Neural cell (in vitro differentiated cells): Measurements from ENCODE around the gene FCRLA. TPM values are rescaled to one million over a fixed set of nuclear protein-coding genes. Genes with fewer than 3 reads are reported as not detected.

ENCODE experiments used
- H2AFZ ChIP-seq: fragments of 200-600, 300-800 bp; sonication (generic), shearing (Covaris generic); 2 replicates; pipeline ENCODE4 v1.6.0; 2014; ENCODE audit warnings: low read depth, mild to moderate bottlenecking, antibody characterized with exemption, low read length, moderate library complexity
- H3F3A ChIP-seq: fragments of 200-600 bp; shearing (Covaris generic); 2 replicates; pipeline ENCODE4 v1.6.1; 2016; ENCODE audit warnings: mild to moderate bottlenecking, moderate library complexity, mixed read lengths, antibody characterized with exemption, low read length; ENCODE audit not compliant: insufficient read depth, poor library complexity, severe bottlenecking
- H3K27ac ChIP-seq: fragments of 200-600, 300-800 bp; sonication (generic), shearing (Covaris generic); 2 replicates; pipeline ENCODE4 v1.5.1; 2014; ENCODE audit warnings: mild to moderate bottlenecking, low read length, moderate library complexity
- H3K27me3 ChIP-seq: fragments of 300-800, 200-600 bp; sonication (generic), shearing (Covaris generic); 2 replicates; pipeline ENCODE4 v1.6.0; 2014; ENCODE audit warnings: mild to moderate bottlenecking, low read depth, low read length, moderate library complexity; ENCODE audit not compliant: insufficient read depth
- H3K36me3 ChIP-seq: fragments of 300-800, 200-600 bp; sonication (generic), shearing (Covaris generic); 2 replicates; pipeline ENCODE4 v1.5.1; 2014; ENCODE audit warnings: mild to moderate bottlenecking, antibody characterized with exemption, low read length, moderate library complexity; ENCODE audit not compliant: insufficient read depth
- H3K4me2 ChIP-seq: fragments of 300-800, 200-600 bp; sonication (generic), shearing (Covaris generic); 2 replicates; pipeline ENCODE4 v1.6.0; 2014; ENCODE audit warnings: mild to moderate bottlenecking, low read length
- H3K4me3 ChIP-seq: fragments of 300-800, 200-600 bp; sonication (generic), shearing (Covaris generic); 2 replicates; pipeline ENCODE4 v1.5.1; 2014; ENCODE audit warnings: mild to moderate bottlenecking, low read length, moderate library complexity
- H3K79me2 ChIP-seq: fragments of 200-600 bp; shearing (Covaris generic); replicated peaks from 2 replicates; pipeline ENCODE4 v1.6.0; 2014; ENCODE audit warnings: mild to moderate bottlenecking, low read length, moderate library complexity; ENCODE audit not compliant: insufficient read depth
- H3K9ac ChIP-seq: fragments of 300-800, 200-600 bp; sonication (generic), shearing (Covaris generic); 2 replicates; pipeline ENCODE4 v1.6.1; 2016; ENCODE audit warnings: mild to moderate bottlenecking, low read length, mixed read lengths
- H3K9me2 ChIP-seq: fragments of 200-600 bp; shearing (Covaris generic); 2 replicates; pipeline ENCODE4 v1.6.1; 2016; ENCODE audit warnings: mild to moderate bottlenecking, low read length, mixed read lengths; ENCODE audit not compliant: insufficient read depth
- H3K9me3 ChIP-seq: fragments of 200-600, 300-800 bp; sonication (generic), shearing (Covaris generic); 2 replicates; pipeline ENCODE4 v1.6.1; 2016; ENCODE audit warnings: mild to moderate bottlenecking, mixed run types, low read length, moderate library complexity, mixed read lengths
- H4K20me1 ChIP-seq: fragments of 200-600 bp; shearing (Covaris generic); 2 replicates; pipeline ENCODE4 v1.6.1; 2016; ENCODE audit warnings: mild to moderate bottlenecking, mixed run types; ENCODE audit not compliant: insufficient read depth
- EP300 ChIP-seq: fragments of 450-650 bp; conservative IDR thresholded peaks from 2 replicates; pipeline ENCODE4 v1.6.1; 2014; ENCODE audit warnings: antibody characterized with exemption, mild to moderate bottlenecking, moderate library complexity; ENCODE audit not compliant: poor library complexity, severe bottlenecking
- EZH2 ChIP-seq: fragments of 200-600, 300-800 bp; shearing (Covaris generic), sonication (generic); IDR thresholded peaks from 2 replicates; pipeline ENCODE4 v1.6.1; 2014; ENCODE audit warnings: antibody characterized with exemption, low read length, borderline replicate concordance, mild to moderate bottlenecking; ENCODE audit not compliant: insufficient read depth, poor library complexity, severe bottlenecking
- MXI1 ChIP-seq: fragments of 450-650 bp; conservative IDR thresholded peaks from 2 replicates; pipeline ENCODE4 v1.6.1; 2014; ENCODE audit warnings: antibody characterized with exemption, mild to moderate bottlenecking; ENCODE audit not compliant: poor library complexity, severe bottlenecking
- POLR2AphosphoS5 ChIP-seq: IDR thresholded peaks from 2 replicates; pipeline ENCODE4 v1.6.1; 2012
- RAD21 ChIP-seq: fragments of 450-650 bp; conservative IDR thresholded peaks from 2 replicates; pipeline ENCODE4 v1.6.1; 2014; ENCODE audit warnings: antibody characterized with exemption, mild to moderate bottlenecking, moderate library complexity
- SMC3 ChIP-seq: fragments of 450-650 bp; conservative IDR thresholded peaks from 2 replicates; pipeline ENCODE4 v1.6.1; 2014; ENCODE audit warnings: antibody characterized with exemption, mild to moderate bottlenecking, moderate library complexity; ENCODE audit not compliant: poor library complexity
- TAF1 ChIP-seq: IDR thresholded peaks from 2 replicates; pipeline ENCODE4 v1.6.1; 2012; ENCODE audit warnings: low read depth
- polyA plus RNA-seq: library from polyadenylated mRNA; depleted of rRNA; stranded (reverse); fragments of >200 nt; gene quantifications from 2 replicates; pipeline ENCODE4 v1.2.3, GENCODE V29; 2014
- TF ChIP-seq, protein P1 (sequence below): fragments of 450-650 bp; IDR thresholded peaks from 2 replicates; pipeline ENCODE4 v1.5.1; 2014; ENCODE audit warnings: antibody characterized with exemption, mild to moderate bottlenecking, moderate library complexity; ENCODE audit not compliant: poor library complexity, severe bottlenecking
- TF ChIP-seq, protein P2 (sequence below): IDR thresholded peaks from 2 replicates; pipeline ENCODE4 v1.6.1; 2012; ENCODE audit warnings: borderline replicate concordance

FCRLA gene
- polyA plus RNA-seq, 1 donor from 2014 or later: not detected

DNA sequence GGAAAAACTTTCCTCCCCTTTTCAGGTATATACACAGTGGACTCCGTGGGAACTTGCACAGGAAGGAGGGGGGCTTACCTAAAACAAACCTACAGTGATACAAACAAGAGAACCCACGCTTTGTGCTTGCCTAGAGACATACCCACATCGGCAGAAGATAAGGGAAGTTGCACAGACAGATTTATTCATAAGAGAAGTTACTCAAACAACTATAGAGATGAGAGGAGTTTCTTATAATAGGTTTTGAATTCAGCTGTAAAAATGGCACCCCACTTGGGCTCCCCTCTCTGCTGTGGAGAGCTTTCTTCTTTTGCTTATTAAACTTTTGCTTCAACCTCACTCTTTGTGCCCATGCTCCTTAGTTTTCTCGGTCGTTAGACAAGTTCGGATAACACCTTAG lies 40.8 kb downstream of the FCRLA start:
- no peak overlapping the region for H3K4me3 ChIP-seq
- H3K9me3 ChIP-seq: no peaks in the 10 kb centered on the region
- H3K36me3 ChIP-seq: no peaks in the 10 kb centered on the region
- H4K20me1 ChIP-seq: no peaks in the 10 kb centered on the region
- no peak for TF ChIP-seq MXI1
- TF ChIP-seq RAD21: no peak
- TF ChIP-seq POLR2AphosphoS5: no peak
- TF ChIP-seq EZH2: no peak
- no peak for TF ChIP-seq TAF1
- TF ChIP-seq SMC3: no peak
- no peak for TF ChIP-seq EP300
- TF ChIP-seq, protein P1, sequence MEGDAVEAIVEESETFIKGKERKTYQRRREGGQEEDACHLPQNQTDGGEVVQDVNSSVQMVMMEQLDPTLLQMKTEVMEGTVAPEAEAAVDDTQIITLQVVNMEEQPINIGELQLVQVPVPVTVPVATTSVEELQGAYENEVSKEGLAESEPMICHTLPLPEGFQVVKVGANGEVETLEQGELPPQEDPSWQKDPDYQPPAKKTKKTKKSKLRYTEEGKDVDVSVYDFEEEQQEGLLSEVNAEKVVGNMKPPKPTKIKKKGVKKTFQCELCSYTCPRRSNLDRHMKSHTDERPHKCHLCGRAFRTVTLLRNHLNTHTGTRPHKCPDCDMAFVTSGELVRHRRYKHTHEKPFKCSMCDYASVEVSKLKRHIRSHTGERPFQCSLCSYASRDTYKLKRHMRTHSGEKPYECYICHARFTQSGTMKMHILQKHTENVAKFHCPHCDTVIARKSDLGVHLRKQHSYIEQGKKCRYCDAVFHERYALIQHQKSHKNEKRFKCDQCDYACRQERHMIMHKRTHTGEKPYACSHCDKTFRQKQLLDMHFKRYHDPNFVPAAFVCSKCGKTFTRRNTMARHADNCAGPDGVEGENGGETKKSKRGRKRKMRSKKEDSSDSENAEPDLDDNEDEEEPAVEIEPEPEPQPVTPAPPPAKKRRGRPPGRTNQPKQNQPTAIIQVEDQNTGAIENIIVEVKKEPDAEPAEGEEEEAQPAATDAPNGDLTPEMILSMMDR: no peak
- TF ChIP-seq, protein P2, sequence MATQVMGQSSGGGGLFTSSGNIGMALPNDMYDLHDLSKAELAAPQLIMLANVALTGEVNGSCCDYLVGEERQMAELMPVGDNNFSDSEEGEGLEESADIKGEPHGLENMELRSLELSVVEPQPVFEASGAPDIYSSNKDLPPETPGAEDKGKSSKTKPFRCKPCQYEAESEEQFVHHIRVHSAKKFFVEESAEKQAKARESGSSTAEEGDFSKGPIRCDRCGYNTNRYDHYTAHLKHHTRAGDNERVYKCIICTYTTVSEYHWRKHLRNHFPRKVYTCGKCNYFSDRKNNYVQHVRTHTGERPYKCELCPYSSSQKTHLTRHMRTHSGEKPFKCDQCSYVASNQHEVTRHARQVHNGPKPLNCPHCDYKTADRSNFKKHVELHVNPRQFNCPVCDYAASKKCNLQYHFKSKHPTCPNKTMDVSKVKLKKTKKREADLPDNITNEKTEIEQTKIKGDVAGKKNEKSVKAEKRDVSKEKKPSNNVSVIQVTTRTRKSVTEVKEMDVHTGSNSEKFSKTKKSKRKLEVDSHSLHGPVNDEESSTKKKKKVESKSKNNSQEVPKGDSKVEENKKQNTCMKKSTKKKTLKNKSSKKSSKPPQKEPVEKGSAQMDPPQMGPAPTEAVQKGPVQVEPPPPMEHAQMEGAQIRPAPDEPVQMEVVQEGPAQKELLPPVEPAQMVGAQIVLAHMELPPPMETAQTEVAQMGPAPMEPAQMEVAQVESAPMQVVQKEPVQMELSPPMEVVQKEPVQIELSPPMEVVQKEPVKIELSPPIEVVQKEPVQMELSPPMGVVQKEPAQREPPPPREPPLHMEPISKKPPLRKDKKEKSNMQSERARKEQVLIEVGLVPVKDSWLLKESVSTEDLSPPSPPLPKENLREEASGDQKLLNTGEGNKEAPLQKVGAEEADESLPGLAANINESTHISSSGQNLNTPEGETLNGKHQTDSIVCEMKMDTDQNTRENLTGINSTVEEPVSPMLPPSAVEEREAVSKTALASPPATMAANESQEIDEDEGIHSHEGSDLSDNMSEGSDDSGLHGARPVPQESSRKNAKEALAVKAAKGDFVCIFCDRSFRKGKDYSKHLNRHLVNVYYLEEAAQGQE: no peak
- no peak overlapping the region for H3K9ac ChIP-seq
- H3K27ac ChIP-seq: no peak overlapping the region
- H3K9me2 ChIP-seq: no peaks in the 10 kb centered on the region
- H3K27me3 ChIP-seq: no peaks in the 10 kb centered on the region
- no peak overlapping the region for H2AFZ ChIP-seq
- no peaks in the 10 kb centered on the region for H3F3A ChIP-seq
- H3K4me2 ChIP-seq: no peak overlapping the region
- H3K79me2 ChIP-seq: peaks cover 19% of the 10 kb centered on the region

DNA sequence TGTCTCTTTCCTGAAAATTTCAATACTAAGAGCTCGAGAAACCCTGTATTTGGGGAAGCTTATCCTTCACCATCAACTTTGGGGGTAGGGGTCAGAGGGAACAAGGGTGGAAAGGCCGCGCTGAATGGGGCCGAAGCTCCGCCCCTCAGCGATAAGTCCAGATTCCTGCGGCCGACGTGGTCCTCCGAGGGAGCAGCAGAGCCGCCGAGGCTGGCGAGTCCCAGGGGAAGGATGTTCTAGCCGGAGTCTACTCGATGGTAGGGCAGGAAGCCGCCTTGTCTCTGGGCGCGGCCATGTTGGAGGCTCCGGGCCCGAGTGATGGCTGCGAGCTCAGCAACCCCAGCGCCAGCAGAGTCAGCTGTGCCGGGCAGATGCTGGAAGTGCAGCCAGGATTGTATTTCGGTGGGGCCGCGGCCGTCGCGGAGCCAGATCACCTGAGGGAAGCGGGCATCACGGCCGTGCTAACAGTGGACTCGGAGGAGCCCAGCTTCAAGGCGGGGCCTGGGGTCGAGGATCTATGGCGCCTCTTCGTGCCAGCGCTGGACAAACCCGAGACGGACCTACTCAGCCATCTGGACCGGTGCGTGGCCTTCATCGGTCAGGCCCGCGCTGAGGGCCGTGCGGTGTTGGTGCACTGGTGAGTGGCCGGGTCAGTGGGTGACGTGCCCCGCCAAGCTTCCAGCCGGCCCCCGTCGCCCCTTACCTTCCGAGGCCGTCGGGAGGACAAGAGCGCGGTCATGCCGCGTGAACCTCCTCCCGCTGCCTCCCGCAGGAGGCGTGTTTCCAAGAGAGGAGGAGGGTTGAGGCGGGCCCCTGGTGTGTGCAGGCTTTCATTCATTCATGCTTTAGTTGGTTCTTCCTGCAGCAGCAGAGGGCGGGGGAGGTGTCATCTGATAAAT lies 42.7 kb downstream of the FCRLA start, which contains the start of gene DUSP12:
Gene DUSP12, plus strand, starts transcription at position 278 of the 899 bp plus-strand sequence. Its CDS starts 16 bp downstream, at position 294.
- Histone ChIP-seq H3K9me3 (no peaks in the 10 kb centered on the region), H3K36me3 (no peaks in the 10 kb centered on the region), H3K27ac (peak within 1 kb of the TSS; percentile 99), H3K9me2 (no peaks in the 10 kb centered on the region), H3K9ac (peak within 1 kb of the TSS; percentile 98), H2AFZ (peak within 1 kb of the TSS; percentile 83), H3K4me3 (peak within 1 kb of the TSS; percentile 81), H4K20me1 (no peaks in the 10 kb centered on the region), H3K27me3 (no peaks in the 10 kb centered on the region), H3K79me2 (peaks cover 23% of the 10 kb centered on the region), H3K4me2 (peak within 1 kb of the TSS; percentile 46), H3F3A (no peaks in the 10 kb centered on the region)
- TF ChIP-seq SMC3: no peak
- peak; percentile 84 for TF ChIP-seq MXI1
- peak; percentile 92 for TF ChIP-seq POLR2AphosphoS5
- TF ChIP-seq EP300: peak; percentile 11
- TF ChIP-seq, protein P1: peak; percentile 71
- TF ChIP-seq EZH2: no peak
- TF ChIP-seq, protein P2: peak; percentile 88
- TF ChIP-seq TAF1: peak; percentile 81
